ENCODE results near the gene NASP.

NASP gene

GRCh38 chr1:45620588-45621500 is 37.0 kb downstream of the NASP start:
- DNase-seq, result no peak

DNA sequence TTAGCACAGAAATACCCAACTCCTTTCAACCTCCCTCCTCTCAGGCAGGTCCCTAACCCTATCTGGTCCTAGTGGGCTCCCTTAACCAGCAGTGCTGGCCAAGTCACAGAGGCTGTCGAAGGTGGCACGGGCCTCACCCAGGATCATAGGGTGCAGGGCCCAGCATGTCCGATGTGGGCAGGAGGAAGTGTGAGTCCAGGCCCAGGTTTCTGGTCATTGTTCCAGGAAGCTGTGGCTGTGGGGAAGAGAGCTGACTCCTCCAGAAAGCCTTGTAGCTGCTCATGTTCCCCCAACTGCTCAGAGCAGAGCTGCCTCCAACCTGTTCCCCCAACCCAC is 37.6 kb downstream of the NASP start:
- DNase-seq, result no peak

DNA sequence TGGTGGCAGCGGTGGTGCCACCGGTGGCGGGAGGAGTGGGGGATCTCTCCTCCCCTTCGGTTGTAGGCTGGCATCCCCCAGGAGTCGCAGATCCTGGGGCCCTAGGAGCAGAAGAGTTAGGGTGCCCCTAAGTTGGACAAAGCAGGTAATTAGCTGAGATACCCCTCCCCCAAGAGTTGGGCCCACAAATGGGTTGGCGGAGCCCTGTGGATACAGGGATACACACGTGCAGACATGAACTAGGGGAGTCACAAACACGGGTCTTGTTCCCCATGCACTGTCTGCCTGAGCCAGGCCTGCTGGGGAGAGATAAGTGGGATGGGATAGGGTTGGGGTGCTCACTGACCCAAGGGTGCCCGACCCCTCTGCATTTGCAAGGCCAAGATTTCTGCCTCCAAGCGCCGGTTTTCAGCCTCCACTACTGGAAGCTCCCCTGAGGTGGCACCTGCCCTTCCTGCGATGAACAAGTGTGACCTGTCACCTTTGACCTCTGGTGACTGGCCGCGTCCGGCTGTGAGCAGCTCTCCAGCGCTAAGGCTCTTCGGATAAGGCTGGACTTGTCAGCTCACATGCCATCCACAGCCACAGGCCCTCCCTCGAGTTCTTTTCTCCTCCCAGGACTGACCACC is 38.2 kb downstream of the NASP start:
- no peak for DNase-seq

GRCh38 chr1:45622524-45623394 is 38.9 kb downstream of the NASP start:
- DNase-seq, result no peak

- no peak for DNase-seq
Measured at GRCh38 chr1:45623972-45624371, 40.1 kb downstream of the NASP start, which contains the start of gene CCDC17. Gene CCDC17 (minus strand): TSS chr1:45624054. CDS start chr1:45623909, 145 bp downstream.

GRCh38 chr1:45629035-45629434 is 45.2 kb downstream of the NASP start:
- no peak for DNase-seq

DNA sequence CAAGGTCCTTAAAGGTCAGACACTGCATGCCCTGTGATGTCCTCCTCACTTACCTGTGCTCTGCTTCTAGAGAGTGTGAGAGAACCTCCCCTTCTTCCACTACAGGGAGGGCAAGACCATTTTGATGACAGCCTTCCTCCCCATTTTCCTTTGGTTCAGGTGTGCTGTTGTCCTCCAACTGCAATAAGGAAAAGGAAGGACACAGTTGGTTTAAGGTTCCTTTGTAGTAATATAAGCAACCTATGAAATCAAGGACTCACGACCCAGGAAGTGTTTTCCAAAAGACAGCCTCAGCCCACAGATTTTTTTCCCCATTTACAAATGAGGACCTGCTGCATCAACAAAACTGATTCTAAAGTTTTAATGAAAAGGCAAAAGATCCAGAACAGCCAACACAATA is 46.6 kb downstream of the NASP start:
- no peak for DNase-seq

DNA sequence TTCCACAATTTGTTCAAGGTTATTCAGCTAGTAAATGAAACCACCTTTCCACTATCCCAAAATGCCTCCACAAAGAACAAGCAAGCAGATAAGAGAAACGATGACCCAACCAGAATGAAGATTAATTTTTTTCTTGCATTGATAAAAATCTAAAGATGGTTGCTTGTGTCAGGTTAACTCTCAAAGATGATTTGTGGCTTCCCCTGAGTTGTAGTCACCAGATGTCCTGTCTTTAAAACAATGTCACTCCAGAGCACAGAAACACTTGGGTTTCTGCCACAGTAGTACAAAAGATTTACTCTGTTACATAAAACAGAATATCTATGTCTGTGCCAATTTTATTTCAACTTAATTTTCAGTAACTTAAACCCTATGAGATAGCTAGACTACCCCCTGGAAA is 51.4 kb downstream of the NASP start:
- DNase-seq, result no peak

DNA sequence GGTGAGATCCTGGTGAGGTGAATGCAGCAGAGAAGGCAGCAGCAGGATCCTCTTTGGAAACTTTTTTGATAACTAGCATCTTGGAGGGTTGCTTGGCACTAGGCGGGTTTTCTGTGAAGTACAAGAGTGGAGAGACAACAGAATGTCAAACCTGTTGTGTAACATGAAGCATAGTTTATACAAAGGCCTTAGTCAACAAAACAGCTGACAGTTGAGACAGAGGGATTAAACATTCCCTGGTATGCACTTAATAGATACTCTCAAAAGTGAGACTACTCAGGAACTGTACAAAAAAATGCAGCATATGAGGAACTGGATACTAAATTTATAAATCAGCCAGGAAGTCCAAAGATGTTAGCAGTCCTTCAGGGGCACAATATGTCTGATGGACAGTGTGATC is 56.5 kb downstream of the NASP start:
- no peak for DNase-seq

DNA sequence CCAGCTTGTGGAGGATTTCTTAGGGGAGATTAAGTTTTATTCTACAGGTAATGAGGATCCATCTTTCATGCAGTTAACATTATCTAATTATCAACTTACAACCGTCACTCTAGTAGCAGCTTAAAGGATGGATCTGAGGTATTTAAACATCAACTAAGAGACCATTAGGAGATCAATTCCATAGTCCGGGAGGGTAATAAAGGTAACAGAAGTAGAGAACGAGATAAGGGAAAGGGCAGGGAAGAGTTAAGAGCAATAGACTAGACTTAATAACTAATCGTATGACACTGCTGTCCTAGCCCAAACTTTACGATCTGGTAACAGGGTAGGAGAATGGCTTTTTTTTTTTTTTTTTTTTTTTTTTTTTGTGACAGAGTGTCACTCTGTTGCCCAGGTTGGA is 59.5 kb downstream of the NASP start:
- DNase-seq, result no peak

GRCh38 chr1:45643978-45644377 is 60.1 kb downstream of the NASP start:
- no peak for DNase-seq

DNA sequence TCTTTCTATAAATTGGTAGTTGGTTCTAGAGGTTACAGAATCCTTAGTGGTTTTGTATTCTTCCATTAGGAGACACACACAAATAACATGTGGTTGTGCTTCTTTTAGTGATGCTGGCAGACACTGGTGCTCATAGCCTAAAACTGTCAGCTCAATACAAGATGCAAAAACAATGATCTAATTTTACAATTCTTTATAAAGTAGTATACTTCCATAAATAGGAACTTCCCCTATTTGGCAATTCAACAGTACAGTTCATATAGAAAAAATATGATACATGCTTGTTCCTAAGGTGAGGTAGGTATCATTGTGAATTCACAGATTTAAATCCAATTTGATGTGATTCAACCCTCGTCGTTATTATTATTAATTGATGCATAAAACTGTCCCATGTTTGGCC is 60.8 kb downstream of the NASP start:
- DNase-seq, result no peak

GRCh38 chr1:45647248-45648021 is 63.6 kb downstream of the NASP start:
- no peak for DNase-seq

GRCh38 chr1:45654540-45655280 is 70.9 kb downstream of the NASP start:
- DNase-seq, result no peak

DNA sequence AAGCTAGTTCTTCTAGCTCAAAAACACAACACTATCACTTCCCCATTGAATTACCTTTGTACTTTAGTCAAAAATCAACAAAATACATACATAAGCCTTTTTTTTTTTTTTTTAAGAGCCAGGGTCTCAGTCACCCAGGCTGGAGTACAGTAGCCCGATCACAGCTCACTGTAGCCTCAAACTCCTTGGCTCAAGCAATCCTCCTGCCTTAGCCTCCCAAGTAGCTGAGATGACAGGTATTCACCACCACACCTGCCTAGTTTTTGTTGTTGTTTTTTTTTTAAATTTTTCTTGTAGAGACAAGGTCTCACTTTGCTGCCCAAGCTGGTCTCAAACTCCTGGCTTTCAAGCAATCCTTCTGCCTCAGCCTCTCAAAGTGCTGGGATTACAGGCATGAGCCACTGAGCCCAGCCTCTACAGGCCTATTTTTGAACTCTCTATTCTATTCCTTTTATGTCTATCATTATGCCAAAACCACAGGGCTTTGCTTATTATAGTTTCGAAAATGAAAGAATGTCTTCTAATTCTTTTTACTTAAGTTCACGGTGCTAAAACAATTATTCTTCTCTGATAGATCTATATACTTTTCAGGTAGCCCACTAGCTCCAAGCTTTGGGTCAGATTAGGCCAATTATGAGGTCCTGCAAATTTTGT is 72.9 kb downstream of the NASP start:
- DNase-seq, result no peak

DNA sequence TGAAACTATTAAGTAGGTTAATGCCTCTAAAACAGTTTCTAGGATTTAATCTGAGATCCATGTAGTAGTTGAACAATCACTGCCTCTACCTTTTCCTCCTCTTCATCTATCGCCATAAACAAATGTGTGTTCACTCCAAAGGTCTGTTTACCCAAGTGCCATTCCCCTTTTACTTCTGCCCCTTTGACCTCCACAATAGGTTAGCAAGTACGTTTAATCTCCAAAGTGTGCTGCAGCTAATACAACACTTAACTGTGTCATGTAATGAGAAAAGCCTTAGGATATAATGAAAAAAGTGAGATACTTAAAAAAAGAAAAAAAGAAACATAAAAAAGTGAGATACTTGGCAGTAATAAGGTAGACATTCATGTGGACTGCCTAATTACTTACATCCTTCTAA is 74.3 kb downstream of the NASP start:
- no peak for DNase-seq

DNA sequence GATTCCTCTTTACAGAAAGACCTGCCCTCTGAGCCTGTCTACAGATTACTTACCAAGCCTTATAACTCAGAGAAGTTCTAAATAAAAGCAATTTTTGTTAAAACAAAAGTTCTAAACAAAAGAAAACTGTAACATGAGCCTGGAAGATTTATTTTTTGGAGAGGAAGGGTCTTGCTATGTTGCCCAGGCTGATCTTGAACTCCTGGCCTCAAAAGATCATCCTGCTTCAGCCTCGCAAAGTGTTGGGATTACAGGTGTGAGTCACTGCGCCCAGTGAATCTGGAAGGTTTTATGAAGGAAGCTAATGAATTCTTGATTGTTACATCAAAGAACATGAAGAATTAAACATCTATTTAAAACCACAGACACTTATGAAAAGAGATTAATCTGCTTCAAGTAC is 75.4 kb downstream of the NASP start:
- no peak for DNase-seq

- DNase-seq, result no peak
Measured at GRCh38 chr1:45660336-45660735, 76.5 kb downstream of the NASP start.

- no peak for DNase-seq
Measured at GRCh38 chr1:45666836-45667235, 83.0 kb downstream of the NASP start.

GRCh38 chr1:45667321-45668111 is 83.7 kb downstream of the NASP start:
- no peak for DNase-seq
